ENCODE measurements around the gene TMEM144. TPM values are rescaled to one million over a fixed set of nuclear protein-coding genes. Genes with fewer than 3 reads are reported as not detected.
"Not testable (repeated sequence)": the region's sequence is repeated elsewhere in the genome, so short reads cannot be mapped to it uniquely, and the experiment has no call there.

TMEM144 gene
- total RNA-seq, 1 donor from 2014 or later: 18.3 TPM

DNA sequence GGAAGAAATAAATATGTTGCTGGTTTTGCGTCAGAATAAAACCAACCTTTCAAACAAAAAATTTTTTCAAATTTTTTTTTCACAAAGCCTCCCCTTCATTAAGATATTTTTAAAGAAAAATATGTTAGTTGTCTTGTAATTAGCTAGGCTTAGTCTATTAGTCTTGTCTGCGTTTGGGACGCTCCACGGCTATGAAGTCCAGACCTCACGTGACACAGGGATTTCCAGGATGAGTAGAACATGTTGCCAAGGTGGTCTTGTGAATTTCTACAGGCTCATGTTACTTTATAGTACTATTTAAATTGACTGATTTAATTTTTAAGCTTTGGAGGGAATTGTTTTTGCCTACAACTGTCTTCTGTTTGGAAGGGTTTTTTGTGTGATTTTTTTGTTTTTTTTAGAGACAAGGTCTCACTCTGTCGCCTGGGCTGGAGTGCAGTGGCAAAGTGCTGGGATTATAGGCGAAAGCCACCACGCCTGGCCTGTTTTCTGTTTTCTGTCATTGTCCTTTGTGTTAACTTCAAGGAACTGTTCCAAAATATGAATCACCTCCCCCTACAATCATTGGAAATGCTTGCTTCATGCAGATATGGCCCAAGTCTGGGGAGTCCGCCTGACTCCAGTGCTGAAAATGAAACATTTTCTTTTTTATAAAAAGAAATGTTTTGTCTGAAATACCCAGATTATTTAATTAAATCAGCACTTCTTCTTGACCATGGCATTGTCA lies 26.2 kb downstream of the TMEM144 start:
- DNase-seq (ENCODE audit: low spot score): no peak

DNA sequence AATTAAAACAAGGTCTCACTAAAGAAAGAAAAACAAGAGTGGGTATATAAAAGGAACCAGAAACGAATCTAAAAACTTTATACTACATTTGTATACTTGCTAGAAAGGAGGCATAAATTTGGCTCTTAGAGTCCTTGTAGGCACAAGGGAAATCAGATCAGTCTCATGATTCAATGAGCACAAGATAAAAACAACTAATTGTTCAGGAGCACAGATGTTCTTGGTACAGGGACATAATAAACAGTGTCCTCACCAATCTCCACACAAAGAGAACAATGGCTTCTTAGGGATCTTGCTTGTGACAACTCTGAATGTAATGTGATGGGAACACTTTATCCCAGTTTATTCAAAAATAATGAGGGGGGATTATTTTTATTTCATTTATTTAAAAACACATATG lies 28.3 kb downstream of the TMEM144 start:
- DNase-seq (ENCODE audit: low spot score): no peak

DNA sequence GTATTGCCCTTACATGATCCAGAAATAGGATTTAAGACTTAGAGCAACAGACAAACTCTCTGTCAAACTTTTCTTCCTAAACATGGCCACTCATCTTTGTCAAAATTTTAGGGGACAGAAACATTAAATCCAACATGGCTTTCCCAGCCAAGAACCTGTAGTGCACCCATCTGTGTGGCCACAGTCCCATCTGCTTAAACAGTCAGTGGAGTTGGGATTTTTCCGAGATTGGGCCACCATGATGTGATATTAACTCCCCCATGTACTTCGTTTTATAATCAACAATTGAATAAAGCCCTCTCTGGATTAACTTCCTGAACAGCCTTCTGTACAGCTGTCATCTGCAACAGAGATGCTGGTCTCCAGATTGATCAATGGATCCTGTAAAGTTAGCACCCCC lies 28.9 kb downstream of the TMEM144 start:
- no peak for DNase-seq (ENCODE audit: low spot score)

DNA sequence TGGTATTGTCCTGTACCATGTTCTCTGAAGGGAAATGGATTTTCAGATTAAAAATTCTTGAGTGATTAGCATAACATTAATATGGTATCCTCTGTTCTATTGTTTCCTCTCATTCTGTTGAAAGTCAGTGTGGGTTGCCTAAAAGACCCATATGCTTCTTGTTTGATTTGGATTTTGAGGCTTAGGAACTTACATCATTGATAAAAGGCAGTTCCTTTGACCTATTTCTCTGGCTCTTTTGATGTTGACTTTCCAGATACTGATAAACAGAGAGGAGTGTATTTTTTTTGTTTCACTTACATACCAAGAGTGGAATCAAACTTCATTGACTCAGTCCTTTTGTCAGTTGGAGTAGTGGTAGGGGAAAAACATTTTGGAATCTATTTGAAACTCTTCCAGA lies 32.8 kb downstream of the TMEM144 start:
- DNase-seq (ENCODE audit: low spot score): no peak

DNA sequence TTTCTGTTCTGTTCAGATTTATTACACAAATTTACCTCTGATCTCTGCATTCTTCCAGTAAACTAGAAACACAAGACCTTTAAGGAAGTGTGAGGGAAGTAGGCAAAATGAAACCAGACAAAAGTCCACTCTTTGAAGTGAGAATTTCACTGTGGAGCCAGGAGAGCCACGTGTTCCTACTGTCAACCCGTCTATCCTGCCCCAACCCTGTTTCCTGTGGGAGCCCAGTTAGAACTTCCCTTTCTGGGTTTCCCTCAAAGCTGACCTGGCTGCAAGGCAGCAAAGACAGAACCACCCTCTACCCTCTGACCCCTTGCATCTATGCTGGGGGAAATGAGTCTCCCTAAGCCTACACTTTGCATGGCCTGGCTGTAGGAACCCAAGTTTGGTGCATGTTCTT lies 40.0 kb downstream of the TMEM144 start:
- no peak for DNase-seq (ENCODE audit: low spot score)

DNA sequence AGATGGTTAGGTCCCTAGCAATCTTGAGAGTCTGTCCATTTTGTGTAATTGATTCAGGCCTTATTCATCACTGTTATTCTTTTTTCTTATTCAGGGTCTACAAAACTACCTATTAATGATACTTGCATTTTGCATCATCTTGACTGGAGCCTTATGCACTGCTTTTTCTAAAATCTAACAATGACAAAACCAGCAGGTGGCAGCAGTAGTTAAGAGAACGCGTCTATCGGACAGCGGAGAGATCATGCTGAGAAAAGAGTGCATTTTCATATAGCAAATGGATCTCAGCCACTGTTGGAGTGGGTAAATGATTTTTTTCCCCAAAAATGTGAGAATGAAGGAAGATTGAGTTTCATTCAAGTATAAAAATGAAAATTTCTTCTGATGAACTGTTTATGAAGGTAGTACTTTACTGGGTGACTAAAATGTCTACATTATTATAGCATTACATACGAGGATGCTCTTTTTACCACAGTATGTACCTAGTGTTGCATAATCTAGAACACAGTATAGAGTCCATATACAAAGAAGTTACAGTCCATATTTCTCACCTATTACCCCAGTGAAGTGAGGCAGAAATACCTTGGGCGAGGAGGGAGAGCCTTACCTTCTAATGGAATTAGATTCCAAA lies 43.2 kb downstream of the TMEM144 start:
- peak; percentile 67 for DNase-seq (ENCODE audit: low spot score)

DNA sequence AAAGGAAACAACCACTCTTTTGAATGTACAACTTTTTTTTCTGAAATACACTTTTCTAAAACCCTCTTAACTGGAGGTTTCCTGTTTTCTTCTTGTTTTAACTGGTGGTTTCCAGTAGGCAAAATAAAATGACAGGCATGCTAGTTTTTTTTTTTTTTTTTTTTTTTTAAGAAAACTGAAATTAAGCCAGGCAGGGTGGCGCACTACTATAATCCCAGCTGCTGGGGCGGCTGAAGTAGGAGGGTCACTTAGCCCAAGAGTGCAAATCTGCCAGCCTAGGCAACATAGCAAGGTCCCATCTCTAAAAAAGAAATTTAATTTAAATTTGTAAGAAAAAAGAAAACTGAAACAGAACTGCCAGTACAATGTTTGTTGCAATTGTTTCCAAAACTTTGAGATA lies 44.0 kb downstream of the TMEM144 start:
- DNase-seq (ENCODE audit: low spot score): no peak

DNA sequence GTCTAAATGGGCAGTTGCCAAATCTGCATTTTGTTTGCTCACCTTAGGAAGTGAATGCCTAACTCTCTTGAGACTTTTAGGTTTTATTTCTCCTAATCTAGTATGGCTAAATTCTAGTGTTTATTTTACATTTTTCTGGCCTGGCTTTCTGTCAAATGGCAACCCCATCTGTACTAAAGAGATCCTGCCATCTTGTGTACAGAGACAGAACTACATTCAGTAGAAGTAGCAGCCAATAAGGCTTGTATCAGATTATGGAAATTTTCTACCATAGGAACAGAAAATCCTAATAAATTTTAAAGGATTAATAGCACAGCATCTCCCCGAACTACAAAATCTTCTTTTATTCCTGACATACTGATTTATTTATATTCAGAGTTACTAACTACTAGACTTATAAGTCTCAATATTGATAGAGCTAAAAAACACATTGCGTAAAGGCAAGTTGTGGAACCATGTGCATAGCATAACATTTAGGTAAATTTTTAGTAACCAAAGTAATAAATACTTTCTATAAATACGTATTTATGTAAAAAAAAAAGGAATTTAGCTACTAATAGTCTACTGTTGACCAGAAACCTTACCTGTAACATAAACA lies 45.5 kb downstream of the TMEM144 start:
- DNase-seq (ENCODE audit: low spot score): no peak

DNA sequence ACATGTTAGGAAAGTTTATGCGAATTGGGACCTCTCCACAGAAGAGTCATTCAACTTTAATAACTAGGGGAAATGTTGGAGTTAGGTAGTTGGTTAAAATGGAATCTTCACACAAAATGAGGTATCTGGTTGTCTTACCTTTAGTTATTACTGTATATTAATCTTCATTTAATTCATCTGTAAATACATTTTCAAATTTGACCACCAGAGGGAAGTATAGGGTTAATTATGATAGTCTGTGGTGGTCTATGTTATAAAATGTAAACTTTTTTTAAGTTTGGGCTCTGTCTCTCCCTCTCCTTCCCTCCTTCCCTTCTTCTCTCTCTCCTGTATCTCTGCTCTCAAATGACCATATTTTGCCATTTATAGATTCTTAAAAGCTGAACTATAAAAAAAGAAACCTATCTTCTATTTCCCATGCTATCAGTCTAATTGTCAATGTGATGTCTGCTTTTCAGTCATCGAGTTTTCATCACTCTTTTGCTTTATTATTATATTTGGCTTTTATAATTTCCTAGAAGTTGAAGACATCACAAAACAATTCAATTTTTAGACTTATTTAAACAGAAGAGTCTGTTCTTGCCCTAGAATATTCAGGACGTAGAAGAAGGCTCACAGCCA lies 49.8 kb downstream of the TMEM144 start:
- no peak for DNase-seq (ENCODE audit: low spot score)

DNA sequence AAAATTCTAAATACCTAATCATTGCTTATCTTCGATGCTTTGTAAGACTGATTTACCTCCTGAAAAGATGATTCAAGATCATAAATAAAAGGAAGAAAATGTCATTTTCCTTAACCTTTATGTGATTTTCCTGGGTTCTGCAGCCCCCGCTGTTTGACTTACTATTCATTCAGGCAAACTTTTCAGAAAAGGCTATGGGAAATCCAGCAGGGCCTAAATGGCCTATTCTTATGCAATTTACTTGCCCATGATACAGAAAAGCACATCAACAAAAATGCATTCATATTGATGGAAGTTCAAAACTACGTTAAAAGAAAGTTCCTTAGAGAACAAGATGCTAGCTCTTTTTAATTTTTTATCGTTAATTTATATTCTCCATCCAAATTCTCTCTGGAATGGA lies 51.2 kb downstream of the TMEM144 start:
- no peak for DNase-seq (ENCODE audit: low spot score)

DNA sequence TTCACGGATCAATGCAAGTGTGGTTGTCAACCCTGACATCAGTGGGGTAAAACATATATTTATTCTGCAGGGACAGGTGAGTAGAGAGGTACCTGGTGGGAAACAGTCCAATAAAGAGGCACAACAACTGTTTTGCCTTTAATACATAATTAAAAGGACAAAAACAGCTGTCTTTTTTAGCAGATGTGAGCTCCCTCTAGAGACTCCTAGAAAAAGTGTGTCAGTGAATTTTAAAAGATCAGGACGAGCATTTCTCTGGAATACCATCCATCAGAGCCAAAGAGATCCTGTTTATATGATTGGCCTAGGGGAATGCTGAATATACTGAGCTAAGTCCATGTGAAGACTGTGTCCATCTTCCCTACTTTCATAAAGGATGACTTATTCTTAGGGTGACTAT lies 58.3 kb downstream of the TMEM144 start:
- no peak for DNase-seq (ENCODE audit: low spot score)

DNA sequence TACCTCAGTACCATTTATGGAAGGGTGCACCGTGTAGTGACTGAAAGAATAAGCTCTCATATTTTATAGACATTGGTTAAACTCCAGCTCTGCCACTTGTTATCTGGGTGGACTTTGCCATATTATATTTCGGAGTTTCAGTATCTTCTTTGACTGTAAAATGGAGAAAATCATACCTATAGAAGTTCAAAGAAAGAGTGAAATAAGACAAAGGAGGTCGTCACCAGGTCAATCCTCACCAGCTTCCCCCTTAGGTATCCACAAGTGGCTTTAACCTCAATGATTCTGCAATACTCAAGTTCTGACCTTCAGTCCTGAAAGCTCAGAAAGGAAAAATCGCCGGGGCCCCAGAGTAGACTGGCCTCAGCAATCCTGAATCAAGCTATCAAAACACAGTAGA lies 64.3 kb downstream of the TMEM144 start:
- no peak for DNase-seq (ENCODE audit: low spot score)

DNA sequence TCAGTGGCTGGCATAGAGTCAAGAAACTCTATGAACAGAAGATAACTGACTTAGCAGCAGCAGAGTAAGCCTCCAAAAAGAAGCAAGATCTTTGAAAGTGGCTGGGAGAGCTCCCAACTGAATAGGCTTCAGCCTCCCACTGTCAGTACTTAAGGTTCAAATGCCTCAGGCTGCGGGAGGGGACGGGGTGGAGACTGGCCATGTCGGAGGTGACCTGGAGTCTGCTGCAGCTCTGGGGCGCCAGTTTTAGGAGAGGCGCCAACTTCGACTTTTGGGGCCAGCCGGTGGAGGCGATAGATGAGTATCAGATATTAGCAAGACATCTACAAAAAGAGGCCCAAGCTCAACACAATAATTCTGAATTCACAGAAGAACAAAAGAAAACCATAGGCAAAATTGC lies 67.3 kb downstream of the TMEM144 start:
- DNase-seq (ENCODE audit: low spot score): no peak

DNA sequence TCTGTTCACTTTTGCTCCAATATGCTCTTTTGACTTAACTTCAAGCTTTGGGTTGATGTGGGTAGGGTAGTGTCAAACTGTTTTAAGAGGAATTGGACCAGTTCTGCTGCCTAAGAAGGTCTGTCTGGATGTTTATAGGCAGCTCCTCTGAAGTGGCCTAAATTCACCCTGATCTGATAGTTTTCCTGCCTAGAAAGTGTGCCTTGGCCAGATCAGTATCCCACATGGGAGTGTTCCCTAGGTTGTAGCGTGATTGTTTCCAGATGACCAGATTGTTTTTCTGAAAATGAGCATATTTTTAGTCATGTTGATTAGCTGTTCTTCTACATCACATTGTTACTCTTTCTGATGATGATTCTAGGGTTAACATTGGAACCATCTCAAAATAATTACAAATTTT lies 68.8 kb downstream of the TMEM144 start:
- DNase-seq (ENCODE audit: low spot score): not testable (repeated sequence)

DNA sequence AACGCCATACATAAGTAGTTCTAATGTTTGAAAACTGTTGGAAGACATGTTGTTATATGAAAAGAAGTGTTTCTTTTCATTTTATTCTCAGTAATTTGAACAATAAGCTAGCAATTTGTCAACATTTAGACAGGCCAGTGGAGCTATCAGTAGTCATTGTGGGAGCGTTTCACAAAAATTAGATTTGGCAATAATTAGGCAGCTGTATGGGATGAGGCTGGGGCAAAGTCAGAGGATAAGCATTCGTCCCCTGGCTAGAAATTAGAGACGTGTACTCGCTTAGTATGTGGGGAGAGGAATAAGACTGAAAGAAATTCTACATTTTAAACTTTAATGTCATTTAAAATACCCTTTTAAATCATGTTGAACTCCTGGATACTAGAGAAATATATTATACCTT lies 70.6 kb downstream of the TMEM144 start:
- no peak for DNase-seq (ENCODE audit: low spot score)

DNA sequence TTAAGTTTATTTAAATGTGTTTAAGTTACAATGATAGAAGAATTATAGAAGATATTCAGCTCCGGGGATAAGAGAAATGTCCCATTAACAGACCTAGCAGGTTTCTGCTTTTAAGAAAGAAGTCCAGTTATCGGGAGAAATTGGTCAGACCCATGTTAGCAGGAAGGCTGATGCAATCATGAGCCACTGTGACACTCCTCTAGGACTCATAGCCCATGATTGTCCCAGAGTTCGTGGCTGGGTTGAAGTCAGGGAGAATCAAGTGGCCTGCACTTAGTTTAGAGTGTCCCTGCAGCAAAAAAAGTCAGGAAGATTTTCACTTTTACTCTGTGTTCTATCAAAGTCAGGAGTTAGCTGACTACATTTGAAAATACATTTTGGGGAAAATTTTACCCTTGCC lies 72.0 kb downstream of the TMEM144 start:
- DNase-seq (ENCODE audit: low spot score): no peak

DNA sequence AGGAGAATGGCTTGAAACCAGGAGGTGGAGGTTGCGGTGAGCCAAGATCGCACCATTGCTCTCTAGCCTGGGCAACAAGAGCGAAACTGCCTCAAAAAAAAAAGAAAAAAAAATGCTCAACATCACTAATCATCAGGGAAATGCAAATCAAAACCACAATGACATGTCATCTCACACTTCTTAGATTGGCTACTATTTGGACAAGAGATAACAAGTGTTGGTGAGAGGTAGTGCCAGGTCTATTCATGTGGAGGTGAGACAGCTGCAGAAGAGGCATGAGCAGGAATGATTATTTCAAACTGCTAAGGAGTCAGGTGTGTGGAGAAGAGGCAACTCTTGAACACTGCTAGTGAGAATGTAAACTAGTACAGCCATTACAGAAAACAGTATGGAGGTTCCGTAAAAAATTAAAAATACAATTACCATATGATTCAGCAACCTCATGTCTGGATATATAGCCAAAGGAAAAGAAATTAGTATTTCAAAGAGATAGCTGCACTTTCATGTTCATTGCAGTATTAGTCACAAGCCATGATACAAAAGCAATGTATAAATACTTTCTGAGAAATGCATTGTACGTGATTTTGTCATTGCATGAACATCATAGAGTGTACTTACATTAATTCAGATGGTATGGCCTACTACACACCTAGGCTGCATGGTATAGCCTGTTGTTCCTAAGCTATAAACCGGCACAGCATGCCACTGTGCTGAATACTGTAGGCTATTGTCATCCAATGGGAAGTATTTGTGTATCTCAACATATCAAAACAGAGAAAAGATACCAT lies 75.3 kb downstream of the TMEM144 start:
- DNase-seq (ENCODE audit: low spot score): no peak

DNA sequence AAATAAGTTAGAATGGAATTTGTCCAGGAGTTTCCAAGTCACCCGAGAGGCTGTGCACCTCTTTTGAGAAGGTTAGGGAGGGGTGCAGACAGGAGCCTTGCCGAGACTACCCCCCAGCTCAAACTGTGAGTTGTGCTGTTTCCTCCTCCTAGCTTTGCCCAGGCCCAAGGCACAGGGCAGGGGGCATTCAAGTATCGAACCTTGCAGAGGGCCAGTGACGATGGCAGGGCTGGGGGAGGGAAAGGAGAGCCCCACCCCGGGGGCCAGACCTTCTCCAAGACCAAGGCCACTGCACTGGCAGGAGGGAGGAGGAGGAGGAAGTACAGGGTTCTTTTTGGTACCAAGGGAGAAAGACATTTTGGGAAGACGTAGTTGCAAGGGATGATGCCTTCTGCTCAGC lies 80.6 kb downstream of the TMEM144 start:
- no peak for DNase-seq (ENCODE audit: low spot score)

DNA sequence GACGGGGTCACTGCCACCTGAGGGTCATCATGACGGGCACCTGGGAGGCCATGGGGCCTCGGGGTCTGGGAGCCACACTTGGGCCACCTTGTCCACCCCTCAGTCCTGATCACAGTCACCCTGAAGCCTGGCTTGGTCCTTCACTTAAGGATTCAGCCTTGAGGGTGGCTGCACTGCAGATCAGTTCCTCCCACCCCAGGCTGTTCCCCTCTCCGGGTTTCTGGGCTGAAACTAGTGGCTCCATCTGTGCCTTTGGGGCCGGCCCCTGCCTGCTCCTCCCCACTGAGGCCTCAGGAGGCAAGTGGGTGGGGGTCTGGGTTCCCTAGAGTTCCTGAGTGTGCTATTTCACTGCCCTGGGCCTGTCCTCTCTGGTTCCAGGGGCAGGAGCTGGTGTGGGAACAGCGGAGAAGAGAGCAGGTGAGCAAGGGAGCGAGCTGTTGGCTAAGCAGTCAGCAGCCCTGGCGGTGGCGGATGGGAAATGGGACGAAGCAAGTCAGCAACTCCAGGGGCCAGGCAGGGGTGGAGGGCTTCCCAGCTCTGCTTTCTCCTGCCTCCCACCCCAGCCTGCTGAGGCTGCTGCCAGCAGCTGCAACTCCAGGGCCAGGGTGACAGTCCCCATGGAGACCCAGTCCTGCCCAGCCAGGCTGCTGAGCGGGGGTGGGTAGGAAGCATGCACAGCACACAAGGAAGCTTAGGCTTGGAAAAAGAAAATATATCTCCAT lies 81.2 kb downstream of the TMEM144 start:
- no peak for DNase-seq (ENCODE audit: low spot score)

DNA sequence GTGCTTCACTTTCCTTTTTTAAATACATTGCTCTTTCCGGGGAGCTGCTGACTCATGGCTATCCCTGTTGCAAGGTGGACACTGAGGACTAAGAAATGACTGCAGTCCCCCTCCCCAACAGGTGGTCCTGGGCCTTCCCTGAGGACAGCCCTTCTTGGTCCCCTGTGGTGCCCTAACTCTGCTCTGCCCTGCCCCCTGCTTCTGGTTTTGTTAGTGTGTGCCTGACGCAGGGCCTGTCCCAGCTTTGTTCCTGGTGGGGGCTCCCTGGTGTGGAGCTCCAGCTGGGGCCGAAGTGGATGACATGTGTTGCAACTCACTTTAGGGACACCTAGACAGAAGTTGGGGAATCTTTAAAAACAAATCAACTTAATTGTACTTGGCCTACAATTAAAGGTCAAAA lies 81.9 kb downstream of the TMEM144 start:
- DNase-seq (ENCODE audit: low spot score): no peak

DNA sequence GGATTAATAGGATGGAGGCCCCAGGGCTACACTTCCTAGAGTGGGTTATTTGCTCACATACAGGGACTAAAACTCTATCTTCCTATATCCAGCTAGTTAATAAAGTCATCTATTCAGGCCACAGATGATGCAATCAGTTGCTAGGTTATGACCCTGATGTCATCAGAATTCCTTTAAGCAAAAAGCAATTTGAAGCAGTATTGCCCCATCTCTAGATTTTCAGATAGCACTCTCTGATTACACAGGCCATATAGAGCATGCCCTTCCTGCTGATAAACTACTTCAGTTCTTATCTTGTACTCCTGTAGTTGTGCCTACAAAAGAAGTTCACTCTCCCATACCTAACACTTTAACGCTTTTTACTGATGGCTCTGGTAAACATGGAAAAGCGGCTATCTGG lies 84.8 kb downstream of the TMEM144 start:
- no peak for DNase-seq (ENCODE audit: low spot score)

DNA sequence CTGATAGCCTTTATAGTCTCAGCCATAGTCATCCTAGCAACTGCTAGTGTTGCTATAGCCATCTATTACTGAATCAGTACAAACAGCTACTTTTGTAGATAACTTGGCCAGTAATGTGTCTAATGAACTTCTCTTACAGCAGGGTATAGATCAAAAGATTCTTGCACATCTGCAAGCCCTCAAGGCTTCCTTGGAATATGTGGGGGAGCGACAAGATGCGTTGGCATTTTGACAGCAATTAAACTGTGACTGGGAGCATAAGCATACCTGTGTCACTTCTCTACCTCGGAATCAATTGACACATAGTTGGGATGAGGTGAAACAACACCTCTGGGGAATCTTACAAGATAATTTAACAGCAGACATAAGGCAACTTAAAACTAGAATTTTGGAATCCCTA lies 87.6 kb downstream of the TMEM144 start:
- DNase-seq (ENCODE audit: low spot score): no peak

Measured in mucosa of gallbladder (tissue), 1 donor.